Measurements from ENCODE around the gene ITPR3.

DNA sequence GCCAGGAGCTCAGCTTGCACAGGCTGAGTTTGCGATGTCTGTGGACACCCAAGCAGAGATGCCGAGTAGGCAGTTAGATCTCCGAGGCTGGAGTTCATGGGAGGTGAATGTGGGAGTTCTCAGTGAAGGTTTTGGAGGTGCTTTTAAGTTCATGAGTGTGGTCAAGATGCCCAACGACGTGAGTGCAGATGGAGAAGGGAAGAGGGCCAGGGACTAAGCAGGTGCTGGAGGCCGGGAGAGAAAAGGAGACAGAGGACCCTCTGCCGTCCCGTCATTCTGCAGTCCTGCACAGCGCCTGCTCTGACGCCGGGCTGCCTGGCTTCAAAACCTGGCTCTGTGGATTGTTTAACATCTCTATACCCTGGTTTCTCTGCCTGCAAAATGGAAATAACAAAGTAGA, 15.5 kb downstream of the ITPR3 start:
- no peak for TF ChIP-seq POLR2A (IDR thresholded peaks at IDR 0.05)
- TF ChIP-seq, protein P1, sequence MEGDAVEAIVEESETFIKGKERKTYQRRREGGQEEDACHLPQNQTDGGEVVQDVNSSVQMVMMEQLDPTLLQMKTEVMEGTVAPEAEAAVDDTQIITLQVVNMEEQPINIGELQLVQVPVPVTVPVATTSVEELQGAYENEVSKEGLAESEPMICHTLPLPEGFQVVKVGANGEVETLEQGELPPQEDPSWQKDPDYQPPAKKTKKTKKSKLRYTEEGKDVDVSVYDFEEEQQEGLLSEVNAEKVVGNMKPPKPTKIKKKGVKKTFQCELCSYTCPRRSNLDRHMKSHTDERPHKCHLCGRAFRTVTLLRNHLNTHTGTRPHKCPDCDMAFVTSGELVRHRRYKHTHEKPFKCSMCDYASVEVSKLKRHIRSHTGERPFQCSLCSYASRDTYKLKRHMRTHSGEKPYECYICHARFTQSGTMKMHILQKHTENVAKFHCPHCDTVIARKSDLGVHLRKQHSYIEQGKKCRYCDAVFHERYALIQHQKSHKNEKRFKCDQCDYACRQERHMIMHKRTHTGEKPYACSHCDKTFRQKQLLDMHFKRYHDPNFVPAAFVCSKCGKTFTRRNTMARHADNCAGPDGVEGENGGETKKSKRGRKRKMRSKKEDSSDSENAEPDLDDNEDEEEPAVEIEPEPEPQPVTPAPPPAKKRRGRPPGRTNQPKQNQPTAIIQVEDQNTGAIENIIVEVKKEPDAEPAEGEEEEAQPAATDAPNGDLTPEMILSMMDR (IDR thresholded peaks at IDR 0.05) = no peak

All from lower leg skin (tissue), 3 donors.